ENCODE measurements around the gene PLSCR3. TPM values are rescaled to one million over a fixed set of nuclear protein-coding genes. Genes with fewer than 3 reads are reported as not detected.

The PLSCR3 gene
- total and polyA plus RNA-seq, 10 donors = 31.3 to 63.2 (median 46.1) TPM

DNA sequence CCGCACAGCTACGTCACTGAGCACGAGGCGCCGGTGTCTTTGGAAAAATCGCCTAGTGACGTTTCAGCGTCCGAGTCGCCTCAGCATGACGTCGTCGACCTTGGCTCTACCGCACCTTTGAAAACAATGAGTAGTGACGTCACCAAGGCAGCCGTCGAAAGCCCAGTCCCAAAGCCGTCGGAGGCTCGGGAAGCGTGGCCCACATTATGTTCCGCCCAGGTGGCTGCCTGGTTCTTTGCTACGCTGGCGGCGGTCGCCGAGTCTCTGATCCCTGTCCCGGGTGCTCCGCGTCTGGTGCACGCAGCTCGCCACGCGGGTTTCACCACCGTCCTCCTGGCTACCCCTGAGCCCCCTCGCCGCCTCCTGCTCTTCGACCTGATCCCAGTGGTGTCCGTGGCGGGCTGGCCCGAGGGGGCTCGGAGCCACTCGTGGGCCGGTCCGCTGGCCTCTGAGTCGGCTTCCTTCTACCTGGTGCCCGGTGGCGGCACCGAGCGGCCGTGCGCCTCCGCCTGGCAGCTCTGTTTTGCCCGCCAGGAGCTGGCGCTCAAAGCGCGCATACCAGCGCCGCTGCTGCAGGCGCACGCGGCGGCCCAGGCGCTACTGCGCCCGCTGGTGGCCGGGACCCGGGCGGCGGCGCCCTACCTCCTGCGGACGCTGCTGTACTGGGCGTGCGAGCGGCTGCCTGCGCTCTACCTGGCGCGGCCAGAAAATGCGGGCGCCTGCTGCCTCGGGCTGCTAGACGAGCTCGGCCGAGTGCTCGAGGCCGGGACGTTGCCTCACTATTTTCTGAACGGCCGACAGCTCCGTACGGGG is 42.4 kb upstream of the PLSCR3 start:
- intact Hi-C loops (cut with DNase I; ENCODE audit: low total_unique reads) = loop anchor here (5.0 kb wide), 2 partner anchors 79 to 126 kb away; partner anchors contain the start of genes SENP3 and TMEM95

DNA sequence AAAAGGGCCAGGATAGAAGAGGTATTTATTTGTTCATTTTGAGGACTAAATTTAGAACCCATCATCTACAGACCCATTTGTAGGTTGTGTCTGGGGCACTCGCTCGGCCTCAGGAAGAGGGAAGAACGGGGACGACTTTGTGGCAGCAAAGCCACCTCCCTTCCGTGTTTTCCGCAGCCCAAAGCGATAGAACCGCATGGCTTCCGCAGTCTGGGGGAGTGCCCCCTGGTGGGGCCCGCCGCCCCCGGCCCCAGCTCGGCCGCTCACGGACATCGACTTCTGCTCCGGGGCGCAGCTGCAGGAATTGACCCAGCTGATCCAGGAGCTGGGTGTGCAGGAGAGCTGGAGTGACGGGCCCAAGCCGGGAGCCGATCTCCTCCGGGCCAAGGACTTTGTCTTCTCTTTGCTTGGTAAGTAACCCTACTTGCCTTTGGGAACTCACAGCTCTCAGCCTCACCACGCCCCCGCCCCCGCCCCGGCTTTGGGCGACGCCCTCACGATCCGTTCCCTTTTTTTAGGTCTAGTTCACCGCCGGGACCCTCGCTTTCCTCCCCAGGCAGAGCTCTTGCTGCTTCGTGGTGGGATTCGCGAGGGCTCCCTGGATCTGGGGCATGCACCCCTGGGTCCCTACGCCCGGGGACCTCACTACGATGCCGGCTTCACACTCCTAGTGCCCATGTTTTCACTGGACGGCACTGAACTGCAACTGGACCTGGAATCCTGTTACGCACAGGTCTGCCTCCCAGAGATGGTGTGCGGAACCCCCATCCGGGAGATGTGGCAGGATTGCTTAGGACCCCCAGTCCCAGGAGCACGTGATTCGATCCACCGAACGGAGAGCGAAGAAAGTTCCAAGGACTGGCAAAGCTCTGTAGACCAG is 41.6 kb upstream of the PLSCR3 start:
- H3K36me3 ChIP-seq = no peaks in the 10 kb centered on the region
- TF ChIP-seq POLR2AphosphoS5 (IDR thresholded peaks at IDR 0.05) (peak in 1 of 3 donors; percentile 48), POLR2A (IDR thresholded peaks at IDR 0.05) (no peak)
- TF ChIP-seq, protein P1, sequence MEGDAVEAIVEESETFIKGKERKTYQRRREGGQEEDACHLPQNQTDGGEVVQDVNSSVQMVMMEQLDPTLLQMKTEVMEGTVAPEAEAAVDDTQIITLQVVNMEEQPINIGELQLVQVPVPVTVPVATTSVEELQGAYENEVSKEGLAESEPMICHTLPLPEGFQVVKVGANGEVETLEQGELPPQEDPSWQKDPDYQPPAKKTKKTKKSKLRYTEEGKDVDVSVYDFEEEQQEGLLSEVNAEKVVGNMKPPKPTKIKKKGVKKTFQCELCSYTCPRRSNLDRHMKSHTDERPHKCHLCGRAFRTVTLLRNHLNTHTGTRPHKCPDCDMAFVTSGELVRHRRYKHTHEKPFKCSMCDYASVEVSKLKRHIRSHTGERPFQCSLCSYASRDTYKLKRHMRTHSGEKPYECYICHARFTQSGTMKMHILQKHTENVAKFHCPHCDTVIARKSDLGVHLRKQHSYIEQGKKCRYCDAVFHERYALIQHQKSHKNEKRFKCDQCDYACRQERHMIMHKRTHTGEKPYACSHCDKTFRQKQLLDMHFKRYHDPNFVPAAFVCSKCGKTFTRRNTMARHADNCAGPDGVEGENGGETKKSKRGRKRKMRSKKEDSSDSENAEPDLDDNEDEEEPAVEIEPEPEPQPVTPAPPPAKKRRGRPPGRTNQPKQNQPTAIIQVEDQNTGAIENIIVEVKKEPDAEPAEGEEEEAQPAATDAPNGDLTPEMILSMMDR (IDR thresholded peaks at IDR 0.05 in 8 of 11, conservative IDR thresholded peaks at IDR 0.05 in 3 of 11) = peak in 10 of 11 experiments; percentile 12 to 56 (median 41)
- H3K4me3 ChIP-seq = peak overlapping the region; percentile 62 to 84 (median 72)
- H3K27ac ChIP-seq = peak overlapping the region; percentile 78 to 93 (median 87)
- DNase-seq = peak; percentile 90
- 5 to 9% (median 9%) methylated on average over 40 to 49 of the region's 49 CpGs for WGBS, 5 donors
- H3K4me1 ChIP-seq = peaks cover 31 to 63% (median 56%) of the 10 kb centered on the region in 6 donors
- H3K27me3 ChIP-seq (replicated peaks in 1 of 7) = peaks cover 0 to 37% (median 26%) of the 10 kb centered on the region in 7 donors
- intact Hi-C loops (cut with DNase I; ENCODE audit: low total_unique reads) = loop anchor here (5.0 kb wide), 2 partner anchors 79 to 126 kb away; partner anchors contain the start of genes SENP3 and TMEM95
- no peaks in the 10 kb centered on the region for H3K9me3 ChIP-seq

More for the DNA sequence above, 42.4 kb upstream of the PLSCR3 start:
- TF ChIP-seq POLR2A (IDR thresholded peaks at IDR 0.05) (no peak), POLR2AphosphoS5 (IDR thresholded peaks at IDR 0.05) (peak; percentile 67 to 80 (median 77))
- TF ChIP-seq, protein P1 (IDR thresholded peaks at IDR 0.05 in 8 of 11, conservative IDR thresholded peaks at IDR 0.05 in 3 of 11) = peak; percentile 35 to 95 (median 83)
- no peaks in the 10 kb centered on the region for H3K9me3 ChIP-seq
- WGBS, 5 donors = 11 to 28% (median 16%) methylated on average over 37 to 92 of the region's 92 CpGs
- H3K27me3 ChIP-seq (replicated peaks in 1 of 7) = peaks cover 0 to 46% (median 28%) of the 10 kb centered on the region in 7 donors
- H3K27ac ChIP-seq = peak overlapping the region; percentile 48 to 93 (median 87)
- H3K4me3 ChIP-seq = peak overlapping the region; percentile 10 to 84 (median 70)
- H3K36me3 ChIP-seq = no peaks in the 10 kb centered on the region
- peak; percentile 97 for DNase-seq
- H3K4me1 ChIP-seq = peaks cover 31 to 68% (median 58%) of the 10 kb centered on the region in 6 donors

DNA sequence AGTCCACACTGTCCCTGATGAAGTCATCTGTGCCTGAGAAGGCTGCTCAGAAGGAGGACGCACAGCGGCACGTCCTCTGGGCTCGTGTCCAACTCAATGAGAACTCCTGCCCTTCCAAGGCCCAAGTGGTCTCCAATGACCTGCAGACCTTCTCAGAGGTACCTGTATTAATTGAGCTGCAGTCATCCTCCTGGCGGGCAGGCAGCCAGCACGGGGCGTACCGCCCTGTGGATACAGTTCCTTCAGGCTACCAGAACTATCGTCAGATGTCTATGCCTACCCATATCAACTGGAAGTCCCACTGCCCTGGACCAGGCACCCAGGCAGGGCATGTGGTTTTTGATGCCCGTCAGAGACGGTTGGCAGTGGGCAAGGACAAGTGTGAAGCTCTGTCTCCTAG is 38.0 kb upstream of the PLSCR3 start:
- no peak overlapping the region for H3K27ac ChIP-seq
- TF ChIP-seq, protein P1 (IDR thresholded peaks at IDR 0.05 in 8 of 11, conservative IDR thresholded peaks at IDR 0.05 in 3 of 11) = no peak
- no peak for TF ChIP-seq POLR2AphosphoS5 (IDR thresholded peaks at IDR 0.05)
- no peak for TF ChIP-seq POLR2A (IDR thresholded peaks at IDR 0.05)
- WGBS, 5 donors = 92 to 95% (median 94%) methylated on average over 10 to 11 of the region's 11 CpGs
- H3K36me3 ChIP-seq = no peaks in the 10 kb centered on the region
- intact Hi-C loops (cut with DNase I; ENCODE audit: low total_unique reads) = no loop called here
- H3K4me3 ChIP-seq = no peak overlapping the region
- H3K27me3 ChIP-seq (replicated peaks in 1 of 7) = peaks cover 0 to 1% (median 0%) of the 10 kb centered on the region in 7 donors
- H3K9me3 ChIP-seq = no peaks in the 10 kb centered on the region
- DNase-seq = no peak
- H3K4me1 ChIP-seq = peaks cover 14 to 27% (median 21%) of the 10 kb centered on the region in 6 donors
